ENCODE data around the gene CS. TPM values are rescaled to one million over a fixed set of nuclear protein-coding genes. Genes with fewer than 3 reads are reported as not detected.
"Not testable (repeated sequence)": the region's sequence is repeated elsewhere in the genome, so short reads cannot be mapped to it uniquely, and the experiment has no call there.

The CS gene
- total RNA-seq, 2 donors from 2014 or later, result 189 to 197 TPM

DNA sequence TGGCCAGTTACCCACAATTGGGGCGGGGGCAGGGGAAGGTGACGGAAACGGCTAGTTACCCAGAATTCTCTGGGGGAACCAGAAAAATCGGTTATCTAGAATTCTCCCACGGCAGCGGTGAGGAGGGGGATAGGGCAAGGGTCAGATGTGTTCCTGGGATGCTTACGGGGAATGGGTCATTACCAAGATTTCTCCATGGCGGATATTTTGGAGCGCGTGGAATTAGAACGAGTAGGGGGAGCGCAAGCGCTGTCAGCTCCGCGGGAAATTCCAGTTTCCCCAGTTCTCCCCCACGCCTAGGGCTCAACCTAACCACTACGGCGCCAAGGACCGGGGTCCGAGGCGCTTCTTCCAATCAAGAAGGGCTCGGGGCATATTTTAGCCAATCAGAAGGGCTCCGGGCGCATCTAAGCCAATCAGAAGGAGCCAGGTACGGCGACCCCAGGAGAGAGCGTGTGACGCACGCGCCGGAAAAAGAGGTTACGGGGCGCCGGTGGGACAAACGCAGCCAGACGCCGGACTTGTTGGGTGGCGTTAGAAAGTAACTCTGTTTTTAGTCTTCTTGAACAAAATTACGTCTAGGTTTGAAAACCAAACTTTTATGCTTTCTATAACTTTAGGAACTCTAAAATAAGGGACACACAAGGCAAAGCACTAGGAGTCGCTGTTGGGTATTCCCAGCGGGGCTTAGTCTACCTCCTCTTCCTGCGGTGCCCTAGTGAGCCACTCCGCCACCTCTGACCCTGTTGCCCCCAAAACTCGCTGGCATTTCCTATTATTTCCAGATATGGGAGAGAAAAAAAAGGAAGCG is 33.8 kb upstream of the CS start, which contains the start of gene PAN2:
Gene PAN2 (minus strand): TSS at position 322 of the 811 bp plus-strand sequence. CDS start 906 bp downstream, outside the sequence.
- ATAC-seq, result peak; percentile 86
- H3K9me3 ChIP-seq (ENCODE audit: control insufficient read depth, low read length, poor library complexity, severe bottlenecking), result no peaks in the 10 kb centered on the region
- Mint-ChIP-seq H3K27me3 (no peaks in the 10 kb centered on the region), H3K36me3 (ENCODE audit: low read depth) (peaks cover 3% of the 10 kb centered on the region), H3K4me3 (peak within 1 kb of the TSS; percentile 90), H3K4me1 (peaks cover 36% of the 10 kb centered on the region), H3K27ac (peak within 1 kb of the TSS; percentile 100)
- DNase-seq, result peak; percentile 77 to 89 (median 85)

DNA sequence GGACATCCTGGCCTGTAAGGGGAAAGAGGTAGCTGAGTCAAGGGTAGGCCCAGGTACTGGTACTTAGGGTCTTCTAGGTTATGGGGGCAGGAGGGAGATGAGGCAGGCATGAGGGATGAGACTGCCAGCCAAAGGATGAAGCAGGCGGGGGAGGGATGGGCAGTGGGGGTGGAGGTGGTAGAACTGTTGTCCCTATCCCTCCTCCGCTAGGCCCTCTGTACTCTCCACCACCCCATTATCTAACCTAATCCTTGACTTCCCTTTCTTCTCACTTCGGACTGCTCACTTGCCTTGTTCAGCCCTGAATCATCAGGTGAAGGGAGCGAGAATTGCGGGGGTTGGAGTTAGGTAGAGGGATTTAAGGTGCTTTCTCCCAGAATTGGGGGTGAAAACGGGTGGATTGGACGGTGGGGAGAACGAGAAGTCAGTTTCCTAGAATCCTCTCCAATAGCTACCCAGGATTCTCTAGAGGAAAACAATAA is 33.1 kb upstream of the CS start:
- ATAC-seq, result no peak
- Mint-ChIP-seq H3K4me3 (peak overlapping the region; percentile 90), H3K27ac (peak overlapping the region; percentile 100), H3K36me3 (ENCODE audit: low read depth) (no peaks in the 10 kb centered on the region), H3K4me1 (peaks cover 30% of the 10 kb centered on the region), H3K27me3 (no peaks in the 10 kb centered on the region)
- no peaks in the 10 kb centered on the region for H3K9me3 ChIP-seq (ENCODE audit: control insufficient read depth, low read length, poor library complexity, severe bottlenecking)
- DNase-seq, result no peak

DNA sequence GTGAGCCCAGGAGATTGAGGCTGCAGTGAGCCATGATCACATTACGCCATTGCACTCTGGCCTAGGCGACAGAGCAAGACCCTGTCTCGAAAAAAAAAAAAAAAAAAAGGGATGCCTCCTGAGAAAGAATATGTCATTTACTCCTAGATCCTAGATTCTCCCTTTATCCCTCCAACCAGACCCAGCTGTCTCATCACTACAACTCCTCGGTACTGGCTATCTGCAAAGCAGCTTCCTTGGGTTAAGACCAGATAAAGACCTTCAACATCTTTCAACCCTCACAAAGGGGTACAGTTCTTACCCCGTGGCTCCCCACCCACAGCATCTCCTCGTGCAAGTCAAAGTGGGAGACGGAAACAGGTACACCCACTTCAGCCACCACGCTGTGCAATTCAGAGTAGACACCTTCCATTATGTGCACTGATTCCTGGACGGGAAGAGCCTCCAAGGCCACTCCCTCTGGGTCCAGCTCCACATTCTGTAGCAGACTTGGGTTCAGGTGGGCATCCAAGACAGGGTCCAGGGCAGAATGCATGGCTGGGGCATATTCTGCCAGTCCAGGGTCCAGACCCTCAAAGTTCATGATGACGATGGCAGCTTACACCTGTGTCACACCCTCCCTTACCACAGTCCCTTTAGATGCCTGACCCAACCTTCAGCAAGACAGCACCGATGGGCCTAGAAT is 32.5 kb upstream of the CS start:
- Mint-ChIP-seq H3K27me3 (no peaks in the 10 kb centered on the region), H3K4me3 (peak overlapping the region; percentile 90), H3K36me3 (ENCODE audit: low read depth) (peaks cover 5% of the 10 kb centered on the region), H3K27ac (peak overlapping the region; percentile 100), H3K4me1 (peaks cover 28% of the 10 kb centered on the region)
- no peaks in the 10 kb centered on the region for H3K9me3 ChIP-seq (ENCODE audit: control insufficient read depth, low read length, poor library complexity, severe bottlenecking)
- ATAC-seq, result no peak
- DNase-seq, result no peak

DNA sequence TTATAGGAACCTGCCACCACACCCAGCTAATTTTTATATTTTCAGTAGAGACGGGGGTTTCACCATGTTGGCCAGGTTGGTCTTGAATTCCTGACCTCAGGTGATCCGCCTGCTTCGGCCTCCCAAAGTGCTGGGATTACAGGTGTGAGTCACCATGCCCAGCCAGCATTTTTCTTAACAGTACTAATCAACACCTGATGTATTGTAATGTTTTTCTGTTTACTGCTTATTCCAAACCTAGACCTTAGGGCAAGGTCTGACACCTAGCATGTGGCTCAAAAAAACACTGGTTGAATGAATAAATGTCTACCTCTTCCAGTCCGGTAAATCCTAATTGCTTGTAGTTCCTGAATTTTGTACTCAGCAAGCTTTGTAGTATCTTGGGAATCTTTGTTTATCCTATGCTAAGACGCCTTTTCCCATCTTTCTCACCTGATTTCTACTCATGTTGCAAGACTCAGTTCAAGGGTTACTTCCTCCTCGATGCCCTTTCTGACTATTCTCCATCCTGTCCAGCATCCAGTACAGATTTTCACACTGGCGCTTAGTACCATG is 30.9 kb upstream of the CS start:
- Mint-ChIP-seq H3K27me3 (no peaks in the 10 kb centered on the region), H3K27ac (peak overlapping the region; percentile 100), H3K4me3 (no peak overlapping the region), H3K4me1 (peaks cover 30% of the 10 kb centered on the region), H3K36me3 (ENCODE audit: low read depth) (peaks cover 15% of the 10 kb centered on the region)
- no peak for DNase-seq
- no peak for ATAC-seq
- no peaks in the 10 kb centered on the region for H3K9me3 ChIP-seq (ENCODE audit: control insufficient read depth, low read length, poor library complexity, severe bottlenecking)

DNA sequence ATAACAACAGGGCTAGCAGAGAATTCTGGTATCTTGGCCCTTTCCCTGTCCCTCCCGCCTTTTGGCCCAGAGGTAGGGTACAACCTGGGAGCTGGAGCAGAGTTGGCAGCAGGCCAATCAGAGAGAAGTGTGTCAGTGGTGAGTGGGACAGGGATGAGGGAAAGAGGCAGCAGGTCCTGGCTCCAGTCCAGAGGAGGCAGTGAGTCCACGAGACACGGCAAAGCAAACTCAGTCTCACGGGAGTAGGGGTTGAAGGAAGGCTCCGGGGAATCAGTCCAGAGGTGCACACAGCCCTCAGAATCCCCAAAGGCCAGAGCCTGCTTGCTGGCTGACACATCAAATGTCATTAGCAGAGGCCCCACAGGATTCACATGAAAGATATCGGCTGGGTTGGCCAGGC is 26.4 kb upstream of the CS start:
- H3K9me3 ChIP-seq (ENCODE audit: control insufficient read depth, low read length, poor library complexity, severe bottlenecking), result no peaks in the 10 kb centered on the region
- Mint-ChIP-seq H3K4me1 (peaks cover 21% of the 10 kb centered on the region), H3K27ac (peak overlapping the region; percentile 41), H3K4me3 (no peak overlapping the region), H3K36me3 (ENCODE audit: low read depth) (peaks cover 33% of the 10 kb centered on the region), H3K27me3 (no peaks in the 10 kb centered on the region)
- no peak for DNase-seq
- no peak for ATAC-seq

DNA sequence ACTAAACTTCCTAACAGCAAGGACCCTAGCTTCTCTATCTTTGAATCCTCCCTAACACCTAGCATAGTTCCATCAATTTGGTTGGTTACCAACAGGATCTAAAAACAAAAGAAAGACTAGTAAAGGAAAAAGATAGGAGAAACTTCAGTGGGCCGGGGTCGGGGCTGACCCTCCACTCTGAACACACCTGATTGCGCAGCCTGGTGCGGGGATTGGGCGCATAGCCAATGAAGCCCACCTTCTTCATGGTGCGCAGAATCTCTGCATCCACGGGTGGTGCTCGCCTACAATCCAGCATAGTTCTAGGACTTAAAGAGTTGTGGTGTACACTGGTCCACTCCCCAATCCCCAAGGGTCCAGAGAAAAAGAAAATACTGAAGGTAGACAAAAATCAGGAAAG is 26.0 kb upstream of the CS start:
- no peak overlapping the region for H3K4me3 Mint-ChIP-seq
- peaks cover 33% of the 10 kb centered on the region for H3K36me3 Mint-ChIP-seq (ENCODE audit: low read depth)
- H3K27me3 Mint-ChIP-seq, result no peaks in the 10 kb centered on the region
- no peaks in the 10 kb centered on the region for H3K9me3 ChIP-seq (ENCODE audit: control insufficient read depth, low read length, poor library complexity, severe bottlenecking)
- H3K4me1 Mint-ChIP-seq, result peaks cover 18% of the 10 kb centered on the region
- H3K27ac Mint-ChIP-seq, result peak overlapping the region; percentile 41
- no peak for DNase-seq
- no peak for ATAC-seq

DNA sequence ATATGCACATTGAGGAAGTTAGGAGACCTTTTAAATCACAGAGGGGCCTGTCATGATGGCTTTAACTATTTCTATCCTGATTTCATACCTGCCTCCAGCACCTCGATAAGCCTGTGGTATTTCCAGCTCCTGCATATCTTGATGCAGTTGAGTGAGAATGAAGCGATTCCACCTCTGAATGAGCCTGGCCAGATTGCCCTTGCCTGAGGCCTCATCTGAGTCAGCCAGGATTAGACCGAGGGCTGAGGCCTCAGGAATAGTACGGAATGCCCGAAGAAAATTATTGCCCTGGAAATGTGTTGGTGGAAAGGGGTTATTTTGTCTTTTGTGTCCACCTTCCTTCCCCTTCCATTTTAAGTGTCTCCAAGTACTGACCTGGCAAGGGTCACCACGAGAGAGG is 24.1 kb upstream of the CS start:
- Mint-ChIP-seq H3K27me3 (no peaks in the 10 kb centered on the region), H3K36me3 (ENCODE audit: low read depth) (peaks cover 36% of the 10 kb centered on the region), H3K4me3 (no peak overlapping the region), H3K27ac (peak overlapping the region; percentile 8), H3K4me1 (peaks cover 18% of the 10 kb centered on the region)
- DNase-seq (no peak), ATAC-seq (no peak)
- H3K9me3 ChIP-seq (ENCODE audit: control insufficient read depth, low read length, poor library complexity, severe bottlenecking), result no peaks in the 10 kb centered on the region

DNA sequence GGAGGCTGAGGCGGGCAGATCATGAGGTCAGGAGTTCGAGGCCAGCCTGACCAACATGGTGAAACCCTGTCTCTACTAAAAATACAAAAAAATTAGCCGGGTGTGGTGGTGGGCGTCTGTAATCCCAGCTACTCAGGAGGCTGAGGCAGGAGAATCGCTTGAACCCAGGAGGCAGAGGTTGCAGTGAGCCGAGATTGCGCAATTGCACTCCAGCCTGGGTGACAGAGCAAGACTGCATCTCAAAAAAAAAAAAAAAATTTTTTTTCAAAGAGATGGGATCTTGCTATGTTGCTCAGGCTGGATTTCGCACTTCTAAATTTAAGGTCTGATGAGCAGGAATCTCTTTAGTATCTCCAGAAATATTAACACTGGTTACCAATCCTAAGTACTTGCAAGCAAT is 21.5 kb upstream of the CS start:
- ATAC-seq; H3K27me3 Mint-ChIP-seq; H3K27ac Mint-ChIP-seq; DNase-seq; H3K4me3 Mint-ChIP-seq; H3K9me3 ChIP-seq (ENCODE audit: control insufficient read depth, low read length, poor library complexity, severe bottlenecking): not testable (repeated sequence)
- peaks cover 26% of the 10 kb centered on the region for H3K36me3 Mint-ChIP-seq (ENCODE audit: low read depth)
- H3K4me1 Mint-ChIP-seq, result peaks cover 11% of the 10 kb centered on the region

DNA sequence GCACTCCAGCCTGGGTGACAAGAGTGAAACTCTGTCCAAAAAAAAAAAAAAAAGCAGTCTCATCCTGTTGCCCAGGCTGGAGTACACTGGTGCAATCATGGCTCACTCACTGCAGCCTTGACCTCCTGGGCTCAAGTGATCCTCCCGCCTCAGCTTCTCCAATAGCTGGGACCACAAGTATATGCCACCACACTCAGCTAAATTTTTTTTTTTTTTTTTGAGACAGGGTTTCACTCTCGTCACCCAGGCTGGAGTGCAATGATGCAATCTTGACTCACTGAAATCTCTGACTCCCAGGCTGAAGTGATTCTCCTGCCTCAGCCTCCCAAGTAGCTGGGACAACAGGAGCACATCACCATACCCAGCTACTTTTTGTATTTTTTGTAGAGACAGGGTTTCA is 20.9 kb upstream of the CS start:
- Mint-ChIP-seq H3K27me3 (no peaks in the 10 kb centered on the region), H3K4me1 (peaks cover 8% of the 10 kb centered on the region), H3K36me3 (ENCODE audit: low read depth) (peaks cover 21% of the 10 kb centered on the region), H3K27ac (no peak overlapping the region), H3K4me3 (no peak overlapping the region)
- DNase-seq (no peak), ATAC-seq (no peak)
- H3K9me3 ChIP-seq (ENCODE audit: control insufficient read depth, low read length, poor library complexity, severe bottlenecking), result no peaks in the 10 kb centered on the region

DNA sequence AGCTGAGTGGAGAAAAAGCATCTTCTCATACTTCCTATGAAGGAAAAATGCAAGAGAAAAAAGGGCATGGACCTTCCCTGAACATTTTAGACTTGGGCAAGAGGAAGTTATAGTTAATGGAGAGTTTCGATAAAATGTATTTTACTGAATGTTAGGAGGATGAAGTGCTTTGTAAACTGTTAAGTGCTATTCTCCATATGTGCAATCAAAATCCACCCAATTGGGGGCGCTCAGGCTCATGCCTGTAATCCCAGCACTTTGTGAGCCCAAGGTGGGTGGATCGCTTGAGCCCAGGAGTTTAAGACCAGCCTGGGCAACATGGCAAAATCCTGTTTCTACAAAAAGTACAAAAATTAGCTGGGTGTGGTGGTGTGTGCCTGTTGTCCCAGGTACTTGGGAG is 17.5 kb upstream of the CS start:
- no peak for DNase-seq
- ATAC-seq, result no peak
- Mint-ChIP-seq H3K27me3 (no peaks in the 10 kb centered on the region), H3K27ac (peak overlapping the region; percentile 61), H3K4me3 (no peak overlapping the region), H3K4me1 (peaks cover 3% of the 10 kb centered on the region), H3K36me3 (ENCODE audit: low read depth) (peaks cover 3% of the 10 kb centered on the region)
- H3K9me3 ChIP-seq (ENCODE audit: control insufficient read depth, low read length, poor library complexity, severe bottlenecking), result no peaks in the 10 kb centered on the region

DNA sequence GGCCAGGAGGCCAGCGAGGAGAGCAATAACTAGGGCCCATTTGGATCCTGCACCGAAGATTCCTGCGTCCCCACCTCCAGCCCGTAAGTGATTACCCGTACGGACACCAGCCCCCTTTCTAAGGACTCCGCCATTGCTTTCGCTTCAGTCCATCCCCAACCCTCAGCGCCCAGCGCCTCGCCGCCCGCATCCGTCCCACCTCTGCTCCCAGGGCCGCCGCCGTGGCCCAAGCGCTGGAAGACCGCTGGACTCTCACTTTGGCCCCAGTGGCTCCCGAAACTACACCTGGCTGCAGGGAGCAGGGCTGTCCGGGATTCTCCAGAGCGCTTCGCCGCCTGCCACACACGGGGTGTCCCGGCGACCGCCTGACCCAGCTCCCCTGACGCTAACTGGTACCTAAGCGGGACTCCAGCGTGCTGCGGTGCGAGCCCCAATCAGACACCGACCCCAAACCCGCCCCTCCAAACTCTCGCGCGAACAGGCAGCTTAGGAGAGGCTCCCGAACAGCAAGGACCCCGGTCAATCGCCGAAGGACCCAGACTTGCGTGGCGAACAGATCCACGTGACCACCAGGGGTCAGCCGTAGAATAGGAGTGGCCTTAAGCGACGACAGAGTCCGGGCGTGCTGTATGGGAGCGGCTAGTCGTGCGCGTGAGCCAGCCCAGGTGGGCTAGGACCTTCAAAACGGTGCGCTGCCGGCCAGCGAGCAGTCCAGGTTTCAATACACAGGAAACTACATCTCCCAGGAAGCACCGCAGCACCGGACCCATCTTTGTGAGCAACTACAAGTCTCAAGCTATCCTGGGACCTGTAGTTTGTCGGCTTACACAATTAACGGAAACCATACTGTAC is 15.7 kb upstream of the CS start, which contains the start of gene CNPY2:
Gene CNPY2 (minus strand): TSS at position 367 of the 852 bp plus-strand sequence. CDS start 771 bp downstream, outside the sequence.
- ATAC-seq, result peak; percentile 91
- peaks cover 3% of the 10 kb centered on the region for H3K4me1 Mint-ChIP-seq
- H3K4me3 Mint-ChIP-seq, result peak within 1 kb of the TSS; percentile 97
- H3K27ac Mint-ChIP-seq, result peak within 1 kb of the TSS; percentile 99
- peaks cover 3% of the 10 kb centered on the region for H3K36me3 Mint-ChIP-seq (ENCODE audit: low read depth)
- no peaks in the 10 kb centered on the region for H3K9me3 ChIP-seq (ENCODE audit: control insufficient read depth, low read length, poor library complexity, severe bottlenecking)
- peak; percentile 81 to 86 (median 81) for DNase-seq
- no peaks in the 10 kb centered on the region for H3K27me3 Mint-ChIP-seq

DNA sequence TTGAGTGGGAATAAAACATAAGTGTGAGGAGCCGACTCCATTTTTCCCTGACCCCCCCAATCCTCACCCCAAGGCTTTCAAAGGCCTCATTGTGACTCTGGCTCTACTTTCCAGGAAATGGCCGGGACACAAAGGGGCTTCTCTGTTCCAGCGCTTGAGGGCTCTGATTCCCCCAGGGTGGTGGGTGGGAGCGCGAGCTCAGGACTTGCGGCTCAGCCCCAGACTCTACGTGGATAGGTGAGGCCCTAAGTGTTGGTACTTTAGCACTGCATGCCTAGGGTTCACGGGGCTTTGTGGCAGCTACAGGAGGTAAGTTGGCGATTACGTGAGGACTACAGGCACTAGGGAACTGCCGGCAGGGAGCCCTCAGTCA is 15.1 kb upstream of the CS start:
- ATAC-seq, result peak; percentile 2
- H3K36me3 Mint-ChIP-seq (ENCODE audit: low read depth), result peaks cover 3% of the 10 kb centered on the region

More for the DNA sequence above, 15.1 kb upstream of the CS start:
- peaks cover 3% of the 10 kb centered on the region for H3K4me1 Mint-ChIP-seq
- H3K27ac Mint-ChIP-seq, result peak overlapping the region; percentile 99
- no peaks in the 10 kb centered on the region for H3K9me3 ChIP-seq (ENCODE audit: control insufficient read depth, low read length, poor library complexity, severe bottlenecking)
- H3K4me3 Mint-ChIP-seq, result peak overlapping the region; percentile 97
- DNase-seq, result no peak
- no peaks in the 10 kb centered on the region for H3K27me3 Mint-ChIP-seq

Measured in T-helper 17 cell (primary cell).